ENCODE data around the gene RNF25.

Gene RNF25

DNA sequence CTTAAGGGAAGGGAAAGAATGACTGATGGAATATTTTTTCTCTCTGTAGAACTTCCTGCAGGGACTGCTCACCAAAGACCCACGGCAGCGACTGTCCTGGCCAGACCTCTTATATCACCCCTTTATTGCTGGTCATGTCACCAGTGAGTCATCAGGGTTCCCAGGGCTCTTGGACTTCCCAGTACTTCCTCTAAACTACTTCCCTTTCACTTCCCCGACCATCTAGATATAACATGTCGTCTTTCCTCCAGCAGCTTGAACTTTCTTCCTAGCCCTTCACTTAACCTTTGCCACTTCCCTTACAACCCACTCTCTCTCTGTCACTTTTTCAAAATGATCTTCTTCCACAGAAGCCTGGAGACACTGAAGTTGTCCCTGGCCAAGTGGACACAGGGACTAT is 7.3 kb upstream of the RNF25 start:
- DNase-seq (no peak), ATAC-seq (no peak)

DNA sequence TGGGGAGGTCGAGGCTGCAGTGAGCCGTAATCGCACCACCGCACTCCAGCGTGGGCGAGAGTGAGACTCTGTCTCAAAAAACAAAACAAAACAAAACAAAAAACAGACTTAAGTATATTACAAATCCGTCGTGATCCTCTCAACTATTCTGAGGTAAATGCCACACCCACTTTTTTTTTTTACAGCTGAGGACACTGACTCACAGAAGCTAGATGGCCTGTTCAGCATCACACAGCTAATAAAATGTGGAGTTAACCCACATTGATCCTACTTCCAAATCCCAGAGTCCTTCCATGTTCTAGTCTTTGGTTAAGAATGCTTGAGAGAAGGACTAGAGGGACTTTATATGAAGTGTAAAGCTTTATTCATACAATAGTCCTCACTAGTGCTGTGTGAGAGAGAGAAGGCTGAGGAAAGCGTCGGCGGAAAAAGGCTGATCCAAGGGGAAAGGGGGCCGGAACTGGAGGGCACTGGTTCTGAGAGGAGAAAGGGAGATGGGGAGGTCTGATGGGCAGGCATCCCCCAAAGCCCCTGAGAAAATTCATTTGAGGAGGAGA is 627 bp downstream of the RNF25 start:
- ATAC-seq (peak; percentile 6), DNase-seq (no peak)

GRCh38 chr2:218664653-218665052 is 7.1 kb downstream of the RNF25 start:
- DNase-seq = no peak
- no peak for ATAC-seq

DNA sequence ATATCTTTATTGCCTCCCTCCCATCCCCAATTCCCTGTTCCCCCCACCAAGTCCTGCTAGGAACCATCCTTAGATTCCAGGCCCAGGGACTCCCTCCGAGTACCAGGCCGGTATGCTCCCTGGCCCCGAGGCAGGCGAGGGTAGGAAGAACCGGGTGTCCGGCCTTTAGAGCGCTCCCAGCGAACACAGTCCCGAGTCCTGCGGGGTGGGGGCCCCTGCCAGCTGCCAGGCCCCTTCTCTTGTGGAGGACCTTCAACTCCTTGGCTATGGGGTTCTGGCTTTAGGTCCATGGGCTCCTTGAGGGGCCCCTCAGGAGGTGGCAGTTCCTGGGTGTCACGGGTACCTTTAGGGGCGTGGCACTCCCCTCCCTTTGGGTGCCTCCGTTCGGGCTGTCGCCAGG is 7.9 kb downstream of the RNF25 start:
- ATAC-seq = no peak
- DNase-seq = no peak

GRCh38 chr2:218662827-218663226 is 9.0 kb downstream of the RNF25 start:
- no peak for ATAC-seq
- DNase-seq = no peak

DNA sequence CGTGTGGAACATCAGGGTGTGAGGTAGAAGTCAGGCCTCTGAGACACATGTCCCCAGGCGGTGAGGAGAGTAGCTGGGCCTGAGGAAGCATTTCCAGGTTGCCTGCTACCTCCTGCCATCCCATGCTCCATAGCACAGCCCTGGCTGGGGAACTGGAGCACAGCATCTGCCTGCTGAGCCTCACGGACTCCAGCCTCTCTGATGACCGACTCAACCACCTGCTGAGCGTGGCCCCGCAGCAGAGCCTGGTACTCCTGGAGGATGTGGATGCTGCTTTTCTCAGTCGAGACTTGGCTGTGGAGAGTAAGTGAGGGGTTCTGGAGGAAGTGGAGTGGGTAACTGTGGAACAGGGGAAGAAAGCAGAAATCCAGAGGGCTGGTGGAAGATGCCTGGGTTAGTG is 9.4 kb downstream of the RNF25 start:
- DNase-seq = no peak
- no peak for ATAC-seq

DNA sequence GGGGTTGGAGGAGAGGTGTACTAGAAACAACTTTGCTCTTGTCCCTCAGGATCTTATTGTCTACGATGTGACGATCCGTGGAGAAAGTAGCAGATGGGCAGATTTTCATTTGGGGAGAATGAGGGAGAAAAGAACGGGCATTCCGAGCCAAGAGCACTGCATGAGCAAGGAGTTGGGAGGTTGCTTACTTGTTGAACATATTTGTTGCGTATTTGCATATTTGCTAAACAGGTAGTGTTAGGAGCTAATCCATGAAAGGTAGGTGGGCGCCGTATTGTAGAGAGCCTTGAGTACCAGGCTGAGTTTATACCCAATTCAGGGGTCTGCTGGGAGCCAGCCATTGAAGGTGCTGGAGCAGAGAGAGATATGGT is 11.8 kb downstream of the RNF25 start:
- DNase-seq (no peak), ATAC-seq (no peak)

- DNase-seq (peak; percentile 98), ATAC-seq (peak; percentile 97)
Observed at GRCh38 chr2:218659258-218659987, 12.4 kb downstream of the RNF25 start, which contains the start of the genes BCS1L and ZNF142. TSS of gene BCS1L (plus strand) at chr2:218659683. CDS start at chr2:218660988, 1,305 bp downstream. TSS of gene ZNF142 (minus strand) at chr2:218659623. CDS start at chr2:218656429, 3,194 bp downstream.

DNA sequence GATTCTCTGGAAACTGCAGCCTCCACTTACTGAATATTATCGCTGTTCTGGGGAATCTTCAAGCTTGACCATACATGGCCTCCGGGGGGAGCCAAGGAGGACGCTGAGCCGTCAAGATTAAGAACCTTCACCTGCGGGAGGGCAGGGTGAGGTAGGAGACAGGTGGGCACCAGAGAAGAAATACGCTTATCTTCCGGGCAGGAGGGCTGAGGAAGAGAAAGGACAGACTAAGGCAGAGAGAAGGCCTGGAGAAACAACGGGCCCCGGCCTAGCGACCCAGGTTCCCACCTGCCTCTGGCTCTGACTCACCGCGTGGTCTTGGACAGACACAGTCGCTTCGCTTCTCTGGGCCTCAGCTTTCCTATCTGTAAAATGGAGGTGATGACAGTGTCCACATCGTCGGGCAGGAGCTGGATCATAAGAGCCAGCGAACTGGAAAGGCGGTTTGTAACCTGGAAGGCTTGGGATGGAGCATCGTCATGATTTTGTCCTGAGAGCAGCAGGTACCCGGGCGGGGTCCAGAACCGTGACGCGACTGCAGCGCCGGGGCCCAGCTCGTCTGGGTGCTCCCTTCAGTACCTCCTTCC is 13.0 kb downstream of the RNF25 start:
- peak; percentile 61 for DNase-seq
- peak; percentile 44 for ATAC-seq

- DNase-seq (no peak), ATAC-seq (no peak)
Observed at GRCh38 chr2:218655751-218656150, 16.1 kb downstream of the RNF25 start.

DNA sequence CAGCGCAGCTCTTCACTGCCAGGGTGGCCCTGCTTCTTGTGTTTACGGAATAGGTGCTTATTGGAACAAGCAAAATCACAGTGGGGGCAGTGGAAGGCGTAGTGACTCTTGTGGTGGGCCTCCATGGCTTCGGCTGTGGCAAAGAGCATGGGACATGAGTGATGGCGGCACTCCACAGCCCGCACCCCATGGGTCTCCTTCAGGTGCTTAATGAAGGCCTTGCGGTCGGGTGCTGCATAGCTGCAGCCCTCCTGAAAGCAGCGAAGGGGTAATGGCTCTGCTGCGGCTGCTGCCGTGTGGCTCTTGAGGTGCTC is 23.1 kb downstream of the RNF25 start:
- ATAC-seq (no peak), DNase-seq (no peak)

- peak; percentile 58 for ATAC-seq
- DNase-seq = peak; percentile 47
Observed at GRCh38 chr2:218648088-218648786, 23.6 kb downstream of the RNF25 start.

DNA sequence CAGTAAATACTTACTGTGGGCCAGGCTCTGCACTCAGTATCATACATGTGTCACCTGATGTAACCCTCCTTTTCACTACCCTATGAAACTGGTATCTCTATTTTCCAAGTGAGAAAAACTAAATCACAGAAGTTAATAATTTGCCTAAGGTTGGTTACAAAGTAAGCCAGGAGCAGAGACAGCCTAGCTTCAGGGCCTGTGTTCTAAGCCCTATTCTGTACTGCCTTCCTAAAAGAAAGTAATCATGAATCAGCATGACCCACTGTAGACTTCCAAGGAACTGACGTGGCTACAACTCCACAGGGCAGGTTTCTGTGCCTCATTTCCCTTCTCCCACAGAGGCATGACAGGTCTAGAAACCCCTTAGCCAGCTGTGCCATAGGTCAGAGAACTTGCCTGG is 26.7 kb downstream of the RNF25 start:
- no peak for ATAC-seq
- DNase-seq = no peak

DNA sequence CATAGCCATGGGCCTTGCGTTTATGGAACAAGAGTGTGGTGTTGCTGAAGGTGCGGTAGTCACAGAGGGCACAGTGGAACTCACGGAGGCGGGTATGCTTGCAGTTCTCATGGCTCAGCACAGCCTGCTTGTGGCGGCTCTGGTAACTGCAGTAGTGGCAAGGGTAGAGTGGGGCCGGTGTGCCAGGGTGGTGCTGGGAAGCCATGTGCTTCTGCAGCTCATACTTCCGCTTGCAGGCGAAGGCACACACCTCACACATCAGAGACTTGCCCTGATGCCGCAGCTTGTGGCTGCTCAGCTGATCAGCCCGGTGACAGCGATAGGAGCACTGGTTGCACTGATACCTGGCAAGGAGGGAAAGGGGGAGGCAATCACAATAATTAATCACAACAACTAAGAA is 27.1 kb downstream of the RNF25 start:
- DNase-seq (no peak), ATAC-seq (no peak)

DNA sequence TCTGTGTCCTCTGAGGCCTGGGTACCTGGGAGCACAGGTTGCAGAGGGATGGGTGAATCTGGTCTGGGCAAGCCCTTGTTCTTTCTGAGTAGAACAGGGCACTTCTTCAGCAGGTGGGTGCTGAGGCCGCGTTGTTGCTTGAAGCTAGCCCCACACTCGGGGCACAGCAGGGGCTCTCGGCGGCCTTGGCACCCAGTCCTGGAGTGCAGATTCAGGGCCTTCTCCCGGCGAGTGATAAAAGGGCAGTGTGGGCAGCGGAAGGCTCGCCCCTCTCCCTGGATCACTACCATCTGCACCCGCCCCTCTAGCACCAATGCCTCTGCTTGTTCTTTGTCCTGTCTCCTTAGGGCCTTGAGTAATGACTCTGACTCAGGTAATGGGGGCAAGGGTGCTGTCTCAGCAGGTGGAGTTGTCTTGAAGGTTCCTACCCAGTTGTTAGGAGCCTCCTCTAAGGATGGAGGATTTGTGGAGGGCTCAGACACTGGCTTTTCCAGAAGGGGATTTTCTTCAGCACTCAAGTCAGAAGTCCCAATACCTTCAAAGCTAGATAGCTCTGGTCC is 28.0 kb downstream of the RNF25 start:
- DNase-seq = no peak
- no peak for ATAC-seq

DNA sequence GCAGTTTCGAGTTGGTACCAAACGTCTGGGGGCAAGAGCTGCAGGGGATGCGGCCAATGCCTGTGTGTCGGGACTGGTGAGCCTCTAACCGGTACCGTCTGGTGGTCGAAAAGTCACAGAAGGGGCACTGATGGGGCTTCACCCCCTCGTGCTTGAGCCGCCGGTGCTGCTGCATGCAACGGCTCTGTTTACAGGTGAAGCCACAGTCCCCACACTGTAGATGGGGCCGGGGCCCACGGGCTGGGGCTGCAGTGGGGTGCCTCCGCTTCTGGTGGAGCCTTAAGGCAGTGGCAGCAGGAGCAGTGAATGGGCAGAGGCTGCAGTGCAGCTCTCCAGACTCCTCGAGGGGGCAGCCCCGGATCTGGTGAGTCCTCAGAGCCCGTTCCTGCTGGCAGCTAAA is 29.0 kb downstream of the RNF25 start:
- no peak for DNase-seq
- peak; percentile 33 for ATAC-seq

DNA sequence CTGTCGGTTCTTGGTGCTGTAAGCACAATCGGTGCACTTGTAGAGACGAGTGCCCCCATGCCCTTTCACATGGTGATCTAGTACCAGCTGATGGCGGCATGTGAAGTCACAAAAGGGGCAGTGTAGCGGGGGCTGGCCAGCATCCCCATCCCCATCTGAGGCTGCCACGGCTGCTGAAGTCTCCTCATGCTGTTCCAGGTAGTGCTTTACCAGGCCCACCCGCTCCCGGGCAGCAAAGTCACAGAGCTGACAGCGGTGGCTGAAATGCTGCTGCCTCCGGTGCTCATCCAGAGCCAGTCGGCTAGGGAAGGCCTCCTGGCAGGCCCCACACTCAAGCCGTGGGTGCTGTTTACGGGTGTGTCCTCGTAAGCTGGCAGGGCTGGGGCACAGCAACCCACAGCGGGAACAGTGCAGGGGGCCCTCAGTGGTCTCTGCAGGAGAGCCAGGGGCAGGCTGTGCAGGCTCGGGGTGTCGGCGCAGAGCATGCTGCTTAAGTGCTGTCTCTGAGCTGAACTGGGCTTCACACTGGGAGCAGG is 29.6 kb downstream of the RNF25 start:
- no peak for ATAC-seq

GRCh38 chr2:218638372-218638771 is 33.4 kb downstream of the RNF25 start:
- DNase-seq (no peak), ATAC-seq (no peak)

More for the DNA sequence above, 29.6 kb downstream of the RNF25 start:
- DNase-seq = no peak

GRCh38 chr2:218635719-218636118 is 36.1 kb downstream of the RNF25 start:
- ATAC-seq (no peak), DNase-seq (no peak)

GRCh38 chr2:218631837-218632236 is 40.0 kb downstream of the RNF25 start:
- ATAC-seq (no peak), DNase-seq (no peak)

- no peak for DNase-seq
- no peak for ATAC-seq
Observed at GRCh38 chr2:218627939-218628338, 43.9 kb downstream of the RNF25 start.

GRCh38 chr2:218626369-218626768 is 45.4 kb downstream of the RNF25 start:
- ATAC-seq (no peak), DNase-seq (no peak)

DNA sequence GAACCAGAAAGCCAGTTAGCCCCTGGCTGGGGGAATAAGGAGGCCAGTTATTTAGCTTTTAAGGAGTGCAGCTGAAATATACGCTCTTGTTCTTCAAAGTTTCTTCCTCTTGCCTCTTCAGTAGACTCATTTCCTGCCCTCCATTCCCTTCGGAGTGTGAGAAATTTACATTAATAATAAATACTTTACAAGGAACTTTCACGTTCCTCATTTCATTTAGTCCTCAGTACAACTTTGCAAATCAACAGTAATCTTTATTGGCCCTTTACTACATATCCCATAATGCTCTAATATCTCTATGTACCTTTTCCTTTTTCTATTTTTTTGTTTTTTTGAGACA is 48.5 kb downstream of the RNF25 start:
- ATAC-seq (no peak), DNase-seq (no peak)

Data from stimulated activated naive CD8-positive, alpha-beta T cell treated with anti-CD3 and anti-CD28 coated beads, Interleukin-15, Interleukin-2, amounts not matched to agents 100 U/mL and 50 U/mL, for 24 hours (primary cell).